Osteoblast (primary cell): ENCODE measurements around the gene PRPH. TPM values are rescaled to one million over a fixed set of nuclear protein-coding genes. Genes with fewer than 3 reads are reported as not detected.

ENCODE experiments used
- DNase-seq: peaks from one replicate; pipeline ENCODE4 v3.0.0; 2011; ENCODE audit warnings: low spot score, mixed read lengths; ENCODE audit not compliant: insufficient read length; ENCODE audit errors: missing footprints
- H2AFZ ChIP-seq: 2 replicates; pipeline ENCODE4 v1.6.0; 2011; ENCODE audit warnings: mild to moderate bottlenecking, low read length
- H3K27ac ChIP-seq: 2 replicates; pipeline ENCODE4 v1.5.1; 2011; ENCODE audit warnings: mild to moderate bottlenecking, low read depth, low read length, moderate library complexity
- H3K27me3 ChIP-seq: 2 replicates; pipeline ENCODE4 v1.6.0; 2012; ENCODE audit warnings: mild to moderate bottlenecking, control low read depth, inconsistent platforms, low read length, moderate library complexity; ENCODE audit not compliant: insufficient read depth
- H3K36me3 ChIP-seq: 2 replicates; pipeline ENCODE4 v1.5.1; 2011; ENCODE audit warnings: mild to moderate bottlenecking, low read length, control low read depth, moderate library complexity; ENCODE audit not compliant: insufficient read depth
- H3K4me1 ChIP-seq: 2 replicates; pipeline ENCODE4 v1.5.1; 2011; ENCODE audit warnings: mild to moderate bottlenecking, low read length, control low read depth, moderate library complexity; ENCODE audit not compliant: insufficient read depth
- H3K4me2 ChIP-seq: 2 replicates; pipeline ENCODE4 v1.6.0; 2011; ENCODE audit warnings: mild to moderate bottlenecking, low read length; ENCODE audit not compliant: insufficient read depth
- H3K4me3 ChIP-seq: fragments of 200-600 bp; sonication (generic); 3 replicates; pipeline ENCODE4 v1.5.1; 2012; ENCODE audit warnings: mild to moderate bottlenecking, low read length, inconsistent platforms; ENCODE audit not compliant: insufficient read depth
- H3K79me2 ChIP-seq: 2 replicates; pipeline ENCODE4 v1.6.0; 2012; ENCODE audit warnings: mild to moderate bottlenecking, low read length, control low read depth, inconsistent platforms; ENCODE audit not compliant: insufficient read depth
- H3K9me3 ChIP-seq: 2 replicates; pipeline ENCODE4 v1.5.1; 2011; ENCODE audit warnings: low read depth, low read length, control low read depth
- H4K20me1 ChIP-seq: 2 replicates; pipeline ENCODE4 v1.6.0; 2012; ENCODE audit warnings: mild to moderate bottlenecking, low read length, control low read depth; ENCODE audit not compliant: insufficient read depth
- CTCF ChIP-seq: IDR thresholded peaks from 2 replicates; pipeline ENCODE4 v1.5.1; 2011; ENCODE audit warnings: mild to moderate bottlenecking, low read depth, low read length, moderate library complexity; ENCODE audit errors: extremely low read depth
- total RNA-seq: library from RNA; depleted of rRNA; stranded (reverse); fragments of >200 nt; gene quantifications from 2 replicates; pipeline ENCODE4 v1.2.3, GENCODE V29; 2012

Gene PRPH
- total RNA-seq, 1 donor, result under 0.01 TPM

GRCh38 chr12:49327368-49327767 is 32.4 kb downstream of the PRPH start:
- no peak for DNase-seq
- Histone ChIP-seq H3K79me2 (peaks cover 15% of the 10 kb centered on the region), H3K4me2 (no peak overlapping the region), H4K20me1 (no peaks in the 10 kb centered on the region), H3K36me3 (peaks cover 10% of the 10 kb centered on the region), H3K27ac (no peak overlapping the region), H3K4me3 (no peak overlapping the region), H3K9me3 (no peaks in the 10 kb centered on the region), H2AFZ (no peak overlapping the region), H3K27me3 (no peaks in the 10 kb centered on the region), H3K4me1 (peaks cover 12% of the 10 kb centered on the region)
- no peak for TF ChIP-seq CTCF

- Histone ChIP-seq H3K9me3 (no peaks in the 10 kb centered on the region), H3K79me2 (peaks cover 15% of the 10 kb centered on the region), H4K20me1 (no peaks in the 10 kb centered on the region), H3K4me3 (no peak overlapping the region), H3K27ac (no peak overlapping the region), H3K4me1 (peaks cover 10% of the 10 kb centered on the region), H3K36me3 (peaks cover 10% of the 10 kb centered on the region), H3K4me2 (no peak overlapping the region), H3K27me3 (no peaks in the 10 kb centered on the region), H2AFZ (no peak overlapping the region)
- DNase-seq, result peak; percentile 66
- no peak for TF ChIP-seq CTCF
These were observed 32.9 kb downstream of the PRPH start for GRCh38 chr12:49327887-49328286.

GRCh38 chr12:49328816-49329215 is 33.9 kb downstream of the PRPH start:
- H2AFZ ChIP-seq, result no peak overlapping the region
- no peak overlapping the region for H3K27ac ChIP-seq
- H4K20me1 ChIP-seq, result no peaks in the 10 kb centered on the region
- no peaks in the 10 kb centered on the region for H3K9me3 ChIP-seq
- no peak for TF ChIP-seq CTCF
- H3K79me2 ChIP-seq, result peaks cover 8% of the 10 kb centered on the region
- peaks cover 3% of the 10 kb centered on the region for H3K4me1 ChIP-seq
- H3K27me3 ChIP-seq, result no peaks in the 10 kb centered on the region
- no peak overlapping the region for H3K4me2 ChIP-seq
- peak; percentile 51 for DNase-seq
- peaks cover 10% of the 10 kb centered on the region for H3K36me3 ChIP-seq
- no peak overlapping the region for H3K4me3 ChIP-seq

- Histone ChIP-seq H3K4me2 (no peak overlapping the region), H4K20me1 (no peaks in the 10 kb centered on the region), H3K4me3 (no peak overlapping the region), H3K79me2 (no peaks in the 10 kb centered on the region), H3K27ac (no peak overlapping the region), H3K36me3 (peaks cover 10% of the 10 kb centered on the region), H3K27me3 (no peaks in the 10 kb centered on the region), H2AFZ (no peak overlapping the region), H3K4me1 (no peaks in the 10 kb centered on the region), H3K9me3 (no peaks in the 10 kb centered on the region)
- TF ChIP-seq CTCF, result no peak
- DNase-seq, result peak; percentile 72
These were observed 35.2 kb downstream of the PRPH start for GRCh38 chr12:49330032-49330619.
